HCT116 (cell line): ENCODE results near the gene CLRN3.

Source experiments
- CTCF ChIP-seq, 3 experiments: fragments of 200-600 bp in 1 of 3; sonication (generic) in 1 of 3; IDR thresholded peaks in 2 of 3; conservative IDR thresholded peaks in 1 of 3; 2 replicates each; pipeline ENCODE4 v1.5.1; 2012 to 2017; ENCODE audit warnings: low read depth in 2 of 3, low read length in 2 of 3, antibody characterized with exemption in 1 of 3, borderline replicate concordance in 1 of 3, control low read depth in 1 of 3, mild to moderate bottlenecking in 1 of 3, mixed read lengths in 1 of 3, mixed run types in 1 of 3, moderate library complexity in 1 of 3; ENCODE audit not compliant: insufficient read depth in 1 of 3
- POLR2AphosphoS5 ChIP-seq: IDR thresholded peaks from 2 replicates; pipeline ENCODE4 v1.6.1; 2011; ENCODE audit warnings: mild to moderate bottlenecking, low read depth, low read length, moderate library complexity
- TF ChIP-seq, protein P1 (sequence below): IDR thresholded peaks from 2 replicates; pipeline ENCODE4 v1.6.1; 2012; ENCODE audit warnings: low read depth

GRCh38 chr10:127863231-127863825 lies 29.4 kb downstream of the CLRN3 start:
- TF ChIP-seq CTCF (IDR thresholded peaks at IDR 0.05 in 2 of 3, conservative IDR thresholded peaks at IDR 0.05 in 1 of 3; ENCODE audit: borderline replicate concordance in 1 of 3, insufficient read depth in 1 of 3, low read depth in 2 of 3, low read length in 2 of 3): no peak
- no peak for TF ChIP-seq POLR2AphosphoS5
- TF ChIP-seq, protein P1, sequence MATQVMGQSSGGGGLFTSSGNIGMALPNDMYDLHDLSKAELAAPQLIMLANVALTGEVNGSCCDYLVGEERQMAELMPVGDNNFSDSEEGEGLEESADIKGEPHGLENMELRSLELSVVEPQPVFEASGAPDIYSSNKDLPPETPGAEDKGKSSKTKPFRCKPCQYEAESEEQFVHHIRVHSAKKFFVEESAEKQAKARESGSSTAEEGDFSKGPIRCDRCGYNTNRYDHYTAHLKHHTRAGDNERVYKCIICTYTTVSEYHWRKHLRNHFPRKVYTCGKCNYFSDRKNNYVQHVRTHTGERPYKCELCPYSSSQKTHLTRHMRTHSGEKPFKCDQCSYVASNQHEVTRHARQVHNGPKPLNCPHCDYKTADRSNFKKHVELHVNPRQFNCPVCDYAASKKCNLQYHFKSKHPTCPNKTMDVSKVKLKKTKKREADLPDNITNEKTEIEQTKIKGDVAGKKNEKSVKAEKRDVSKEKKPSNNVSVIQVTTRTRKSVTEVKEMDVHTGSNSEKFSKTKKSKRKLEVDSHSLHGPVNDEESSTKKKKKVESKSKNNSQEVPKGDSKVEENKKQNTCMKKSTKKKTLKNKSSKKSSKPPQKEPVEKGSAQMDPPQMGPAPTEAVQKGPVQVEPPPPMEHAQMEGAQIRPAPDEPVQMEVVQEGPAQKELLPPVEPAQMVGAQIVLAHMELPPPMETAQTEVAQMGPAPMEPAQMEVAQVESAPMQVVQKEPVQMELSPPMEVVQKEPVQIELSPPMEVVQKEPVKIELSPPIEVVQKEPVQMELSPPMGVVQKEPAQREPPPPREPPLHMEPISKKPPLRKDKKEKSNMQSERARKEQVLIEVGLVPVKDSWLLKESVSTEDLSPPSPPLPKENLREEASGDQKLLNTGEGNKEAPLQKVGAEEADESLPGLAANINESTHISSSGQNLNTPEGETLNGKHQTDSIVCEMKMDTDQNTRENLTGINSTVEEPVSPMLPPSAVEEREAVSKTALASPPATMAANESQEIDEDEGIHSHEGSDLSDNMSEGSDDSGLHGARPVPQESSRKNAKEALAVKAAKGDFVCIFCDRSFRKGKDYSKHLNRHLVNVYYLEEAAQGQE: no peak
